GM12892 (cell line): ENCODE data around the gene EPC2.

Experiments
- POLR2A ChIP-seq: IDR thresholded peaks from 2 replicates; pipeline ENCODE4 v1.6.1; 2011; ENCODE audit warnings: low read depth, low read length, control low read depth
- POLR2AphosphoS5 ChIP-seq: IDR thresholded peaks from 2 replicates; pipeline ENCODE4 v1.6.1; 2011; ENCODE audit warnings: low read depth, low read length, control low read depth
- TAF1 ChIP-seq: IDR thresholded peaks from 2 replicates; pipeline ENCODE4 v1.6.1; 2011; ENCODE audit warnings: low read depth, mild to moderate bottlenecking, control low read depth, low read length, borderline replicate concordance

DNA sequence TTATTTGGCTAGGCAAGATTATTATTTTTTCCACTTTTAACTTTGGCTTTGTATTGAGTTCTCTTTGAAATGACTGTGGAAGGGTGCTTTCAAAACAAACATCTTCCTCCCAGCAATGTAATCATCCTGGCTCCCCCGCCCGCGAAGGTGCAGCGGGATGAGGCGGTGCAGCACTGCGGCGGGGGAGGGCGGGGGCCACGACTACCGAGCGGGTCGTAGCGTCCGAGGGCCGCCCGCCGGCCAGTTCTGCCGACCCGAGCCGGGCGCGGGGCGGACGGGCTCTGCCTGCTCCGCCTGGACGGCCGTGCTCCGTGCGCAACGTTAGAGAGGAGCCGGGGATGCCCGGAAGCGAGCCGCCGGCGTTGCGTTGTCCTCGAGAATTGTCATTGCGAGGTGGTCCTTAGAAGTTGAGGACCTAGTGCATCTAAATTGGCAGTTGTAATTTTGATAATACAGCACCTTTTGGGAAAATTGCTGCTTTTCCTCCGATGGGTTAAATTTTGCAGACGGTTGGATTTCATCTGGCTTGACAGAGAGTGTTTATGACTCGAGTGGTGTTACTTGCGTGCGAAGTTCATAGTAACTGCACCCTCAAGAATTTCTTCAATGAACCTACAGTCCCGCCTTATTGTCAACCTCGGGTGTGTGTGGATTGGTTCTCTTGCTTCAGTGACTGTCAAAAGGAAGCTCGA is 1.1 kb downstream of the EPC2 start:
- no peak for TF ChIP-seq POLR2A
- no peak for TF ChIP-seq POLR2AphosphoS5
- TF ChIP-seq TAF1: no peak
